ENCODE data around the gene BAZ1B. TPM values are rescaled to one million over a fixed set of nuclear protein-coding genes. Genes with fewer than 3 reads are reported as not detected.

BAZ1B gene
- total RNA-seq, 1 donor from 2014 or later: 60.3 TPM

DNA sequence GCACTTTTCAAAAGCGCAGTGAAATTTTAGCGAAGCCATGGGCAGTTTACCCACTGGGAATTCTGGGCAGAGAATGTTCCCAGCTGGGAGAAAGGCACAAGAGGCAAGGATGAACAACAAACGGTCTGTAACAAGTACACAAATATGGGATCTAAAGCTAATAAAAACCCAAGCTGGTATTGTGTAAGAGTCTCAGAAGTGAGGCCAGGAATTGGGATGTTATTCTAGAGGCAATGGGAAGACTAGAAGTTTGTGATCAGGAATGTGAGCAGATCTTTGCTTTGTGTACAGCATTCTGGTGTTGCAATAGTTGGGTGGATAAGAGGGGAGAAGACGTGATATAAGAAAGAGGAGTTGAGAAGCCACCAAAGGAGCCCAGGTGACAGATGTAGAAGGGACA lies 73.5 kb downstream of the BAZ1B start:
- H3K27me3 ChIP-seq (ENCODE audit: control insufficient read depth, insufficient read depth, low read length): no peaks in the 10 kb centered on the region
- TF ChIP-seq, protein P1, sequence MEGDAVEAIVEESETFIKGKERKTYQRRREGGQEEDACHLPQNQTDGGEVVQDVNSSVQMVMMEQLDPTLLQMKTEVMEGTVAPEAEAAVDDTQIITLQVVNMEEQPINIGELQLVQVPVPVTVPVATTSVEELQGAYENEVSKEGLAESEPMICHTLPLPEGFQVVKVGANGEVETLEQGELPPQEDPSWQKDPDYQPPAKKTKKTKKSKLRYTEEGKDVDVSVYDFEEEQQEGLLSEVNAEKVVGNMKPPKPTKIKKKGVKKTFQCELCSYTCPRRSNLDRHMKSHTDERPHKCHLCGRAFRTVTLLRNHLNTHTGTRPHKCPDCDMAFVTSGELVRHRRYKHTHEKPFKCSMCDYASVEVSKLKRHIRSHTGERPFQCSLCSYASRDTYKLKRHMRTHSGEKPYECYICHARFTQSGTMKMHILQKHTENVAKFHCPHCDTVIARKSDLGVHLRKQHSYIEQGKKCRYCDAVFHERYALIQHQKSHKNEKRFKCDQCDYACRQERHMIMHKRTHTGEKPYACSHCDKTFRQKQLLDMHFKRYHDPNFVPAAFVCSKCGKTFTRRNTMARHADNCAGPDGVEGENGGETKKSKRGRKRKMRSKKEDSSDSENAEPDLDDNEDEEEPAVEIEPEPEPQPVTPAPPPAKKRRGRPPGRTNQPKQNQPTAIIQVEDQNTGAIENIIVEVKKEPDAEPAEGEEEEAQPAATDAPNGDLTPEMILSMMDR (IDR thresholded peaks at IDR 0.05; ENCODE audit: insufficient read depth, low read length, poor library complexity, severe bottlenecking): no peak
- peaks cover 8% of the 10 kb centered on the region for H3K36me3 ChIP-seq (ENCODE audit: control insufficient read depth, insufficient read depth, low read length)

DNA sequence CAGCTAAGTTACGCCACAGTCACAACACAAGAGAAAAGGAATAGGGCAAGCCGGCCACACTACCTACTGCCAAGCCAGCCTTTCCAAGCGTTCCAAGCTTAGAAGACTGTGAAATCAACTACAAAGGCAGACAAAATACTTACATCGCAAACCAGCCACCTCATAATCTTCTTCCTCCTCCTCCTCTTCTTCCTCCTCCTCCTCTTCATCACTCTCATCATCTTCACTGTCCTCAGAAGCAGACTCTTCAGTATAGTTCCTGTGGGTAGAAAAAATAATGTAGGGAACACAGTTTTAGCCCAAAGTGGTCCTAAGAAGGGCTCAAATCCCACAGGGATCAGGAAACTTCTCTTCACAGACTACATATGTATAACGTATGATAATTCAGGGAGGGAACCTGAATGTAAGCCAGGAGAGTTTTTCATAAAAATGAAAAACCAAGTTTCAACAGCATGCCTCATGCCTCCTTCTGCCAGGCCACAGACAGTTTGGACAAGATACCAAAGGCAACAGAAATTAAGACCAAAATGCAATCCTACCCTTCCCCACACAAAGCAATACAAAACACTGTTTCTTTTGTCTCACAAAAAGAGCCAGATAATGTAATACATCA lies 74.9 kb downstream of the BAZ1B start:
- peaks cover 8% of the 10 kb centered on the region for H3K36me3 ChIP-seq (ENCODE audit: control insufficient read depth, insufficient read depth, low read length)
- no peak overlapping the region for H3K4me3 ChIP-seq (ENCODE audit: low read depth, low read length)

More for the DNA sequence above, 73.5 kb downstream of the BAZ1B start:
- no peak for DNase-seq (ENCODE audit: low read depth)
- no peak overlapping the region for H3K4me3 ChIP-seq (ENCODE audit: low read depth, low read length)

DNA sequence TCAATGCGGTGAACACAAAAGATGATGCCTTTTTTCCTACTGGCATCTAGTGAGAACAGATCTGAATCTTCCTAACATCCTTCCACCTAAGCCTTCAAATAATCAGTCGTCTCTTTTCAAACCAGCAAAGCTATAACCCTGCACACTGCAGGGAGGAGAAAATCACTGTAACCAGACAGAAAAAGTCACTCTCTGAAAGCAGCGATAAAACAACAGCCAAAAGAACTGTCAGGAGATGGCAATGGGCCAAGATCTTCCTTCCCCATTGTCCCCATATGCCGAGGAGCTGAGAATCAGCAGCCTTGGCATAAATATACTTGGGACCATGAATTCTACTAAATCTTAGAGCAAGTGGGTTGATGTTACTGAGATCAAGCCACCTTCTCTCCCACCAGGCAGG lies 75.4 kb downstream of the BAZ1B start:
- no peaks in the 10 kb centered on the region for H3K27me3 ChIP-seq (ENCODE audit: control insufficient read depth, insufficient read depth, low read length)
- H3K4me3 ChIP-seq (ENCODE audit: low read depth, low read length): no peak overlapping the region
- TF ChIP-seq, protein P1 (IDR thresholded peaks at IDR 0.05; ENCODE audit: insufficient read depth, low read length, poor library complexity, severe bottlenecking): no peak
- DNase-seq (ENCODE audit: low read depth): no peak
- H3K36me3 ChIP-seq (ENCODE audit: control insufficient read depth, insufficient read depth, low read length): peaks cover 9% of the 10 kb centered on the region

More for the DNA sequence above, 74.9 kb downstream of the BAZ1B start:
- TF ChIP-seq, protein P1 (IDR thresholded peaks at IDR 0.05; ENCODE audit: insufficient read depth, low read length, poor library complexity, severe bottlenecking): no peak
- DNase-seq (ENCODE audit: low read depth): no peak
- no peaks in the 10 kb centered on the region for H3K27me3 ChIP-seq (ENCODE audit: control insufficient read depth, insufficient read depth, low read length)

DNA sequence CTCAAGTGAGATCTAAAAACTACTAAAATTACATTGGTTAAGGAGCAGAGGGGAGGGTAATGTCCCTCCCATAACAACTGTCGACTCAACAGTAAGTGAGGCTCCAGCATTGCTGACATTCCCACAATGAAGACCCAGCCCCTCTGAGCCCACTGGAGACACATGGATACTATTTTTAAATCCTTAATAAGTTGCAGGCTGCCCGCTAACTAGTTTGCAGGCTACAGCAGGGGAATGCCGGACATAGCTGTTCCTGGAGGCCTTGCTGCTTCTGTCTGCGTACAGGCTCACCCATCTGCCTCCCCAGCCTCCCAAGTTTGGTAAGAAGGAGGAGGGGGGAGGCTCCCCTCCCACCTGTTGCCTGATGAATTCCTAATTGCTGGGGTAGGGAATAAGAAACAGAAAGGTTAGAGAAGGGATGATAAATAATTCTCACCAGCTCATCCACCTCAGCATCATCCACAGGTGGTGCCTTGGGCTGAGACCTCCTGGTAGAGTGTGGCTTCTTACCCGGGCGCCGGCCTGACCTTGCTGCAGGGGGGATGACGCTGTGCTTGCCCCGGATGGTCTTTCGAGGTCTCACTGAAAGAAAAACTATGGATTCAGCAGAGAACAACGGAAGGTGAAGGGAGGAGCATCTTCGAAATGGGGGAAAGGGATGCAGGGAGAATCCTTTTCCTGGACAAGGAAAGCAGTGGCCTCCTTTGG lies 78.4 kb downstream of the BAZ1B start:
- Histone ChIP-seq H3K4me3 (ENCODE audit: low read depth, low read length) (no peak overlapping the region), H3K36me3 (ENCODE audit: control insufficient read depth, insufficient read depth, low read length) (peaks cover 9% of the 10 kb centered on the region), H3K27me3 (ENCODE audit: control insufficient read depth, insufficient read depth, low read length) (no peaks in the 10 kb centered on the region)
- DNase-seq (ENCODE audit: low read depth): no peak
- TF ChIP-seq, protein P1 (IDR thresholded peaks at IDR 0.05; ENCODE audit: insufficient read depth, low read length, poor library complexity, severe bottlenecking): no peak

DNA sequence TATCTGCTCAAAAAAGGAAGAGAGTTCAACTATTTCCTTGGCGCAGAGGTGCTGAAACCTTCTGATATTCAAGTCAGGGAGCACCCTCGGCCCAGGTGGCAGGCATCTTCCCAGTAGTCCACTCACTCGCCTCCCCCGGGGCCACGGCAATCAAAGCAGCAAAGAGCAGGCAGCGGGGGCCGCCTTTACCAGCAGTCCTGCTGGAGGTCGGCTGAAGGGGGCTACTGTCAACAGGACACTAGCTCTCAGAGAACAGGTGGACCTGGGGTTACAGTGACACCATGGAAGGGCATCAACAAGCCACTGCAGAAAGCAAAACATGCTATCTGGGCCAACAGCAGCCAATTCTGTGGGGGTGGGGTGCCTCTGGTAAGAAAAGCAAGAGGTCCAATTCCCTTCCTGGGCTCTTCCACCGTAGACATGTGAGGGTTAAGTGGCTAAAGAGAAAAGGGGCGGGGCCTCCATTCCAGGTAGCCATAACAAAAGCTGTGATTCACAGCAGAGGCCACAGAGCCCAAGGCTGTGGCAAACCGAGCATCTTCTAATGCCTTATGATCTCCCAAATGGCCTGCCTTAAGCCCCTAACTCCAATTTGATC lies 79.1 kb downstream of the BAZ1B start:
- TF ChIP-seq, protein P1 (IDR thresholded peaks at IDR 0.05; ENCODE audit: insufficient read depth, low read length, poor library complexity, severe bottlenecking): no peak
- peaks cover 9% of the 10 kb centered on the region for H3K36me3 ChIP-seq (ENCODE audit: control insufficient read depth, insufficient read depth, low read length)
- no peaks in the 10 kb centered on the region for H3K27me3 ChIP-seq (ENCODE audit: control insufficient read depth, insufficient read depth, low read length)
- DNase-seq (ENCODE audit: low read depth): no peak
- H3K4me3 ChIP-seq (ENCODE audit: low read depth, low read length): no peak overlapping the region

All from kidney epithelial cell (primary cell).